MG63 (cell line): ENCODE measurements around the gene SOX21. TPM values are rescaled to one million over a fixed set of nuclear protein-coding genes. Genes with fewer than 3 reads are reported as not detected.

Experiments
- DNase-seq: peaks from one replicate; pipeline ENCODE4 v3.0.0-alpha.2; 2020
- H3K27me3 ChIP-seq: fragments of 250-450 bp; sonication (Bioruptor Pico); 2 replicates; pipeline ENCODE4 v1.5.1; 2020; ENCODE audit warnings: mild to moderate bottlenecking, moderate library complexity
- H3K36me3 ChIP-seq: fragments of 250-450 bp; sonication (Bioruptor Pico); 2 replicates; pipeline ENCODE4 v1.5.1; 2020; ENCODE audit warnings: mild to moderate bottlenecking, moderate library complexity
- H3K4me3 ChIP-seq: fragments of 250-450 bp; sonication (Bioruptor Pico); 2 replicates; pipeline ENCODE4 v1.5.1; 2020; ENCODE audit warnings: mild to moderate bottlenecking, moderate library complexity
- H3K9me3 ChIP-seq: fragments of 250-450 bp; sonication (Bioruptor Pico); 2 replicates; pipeline ENCODE4 v1.5.1; 2020; ENCODE audit warnings: mild to moderate bottlenecking, moderate library complexity
- total RNA-seq: library from RNA; depleted of rRNA; stranded (reverse); fragments of >200 nt; shearing (Covaris generic); gene quantifications from 2 replicates; pipeline ENCODE4 v1.2.3, GENCODE V29; 2014; ENCODE audit warnings: low replicate concordance

Gene SOX21
- total RNA-seq, 1 experiment from 2014 or later = not detected

GRCh38 chr13:94711561-94712286 is 621 bp downstream of the SOX21 start:
- peak; percentile 37 for DNase-seq
- Histone ChIP-seq H3K4me3 (peak overlapping the region; percentile 27), H3K27me3 (peaks cover 72% of the 10 kb centered on the region), H3K9me3 (no peaks in the 10 kb centered on the region), H3K36me3 (no peaks in the 10 kb centered on the region)

- H3K9me3 ChIP-seq = no peaks in the 10 kb centered on the region
- peak; percentile 31 for DNase-seq
- no peak overlapping the region for H3K4me3 ChIP-seq
- no peaks in the 10 kb centered on the region for H3K36me3 ChIP-seq
- peaks cover 74% of the 10 kb centered on the region for H3K27me3 ChIP-seq
Measured at GRCh38 chr13:94710881-94711560, 1.3 kb downstream of the SOX21 start.

GRCh38 chr13:94710065-94710781 is 2.1 kb downstream of the SOX21 start:
- H3K27me3 ChIP-seq = peaks cover 82% of the 10 kb centered on the region
- no peaks in the 10 kb centered on the region for H3K36me3 ChIP-seq
- no peaks in the 10 kb centered on the region for H3K9me3 ChIP-seq
- no peak for DNase-seq
- H3K4me3 ChIP-seq = no peak overlapping the region

GRCh38 chr13:94709001-94709834 is 3.1 kb downstream of the SOX21 start:
- Histone ChIP-seq H3K27me3 (peaks cover 82% of the 10 kb centered on the region), H3K9me3 (no peaks in the 10 kb centered on the region), H3K36me3 (no peaks in the 10 kb centered on the region), H3K4me3 (no peak overlapping the region)
- no peak for DNase-seq

GRCh38 chr13:94708031-94708859 is 4.1 kb downstream of the SOX21 start:
- no peak for DNase-seq
- H3K9me3 ChIP-seq = no peaks in the 10 kb centered on the region
- H3K36me3 ChIP-seq = no peaks in the 10 kb centered on the region
- H3K4me3 ChIP-seq = no peak overlapping the region
- peaks cover 82% of the 10 kb centered on the region for H3K27me3 ChIP-seq

GRCh38 chr13:94707400-94708021 is 4.8 kb downstream of the SOX21 start:
- Histone ChIP-seq H3K27me3 (peaks cover 82% of the 10 kb centered on the region), H3K36me3 (no peaks in the 10 kb centered on the region), H3K4me3 (no peak overlapping the region), H3K9me3 (no peaks in the 10 kb centered on the region)
- no peak for DNase-seq

GRCh38 chr13:94706843-94707399 is 5.4 kb downstream of the SOX21 start:
- peaks cover 81% of the 10 kb centered on the region for H3K27me3 ChIP-seq
- no peak overlapping the region for H3K4me3 ChIP-seq
- no peaks in the 10 kb centered on the region for H3K36me3 ChIP-seq
- H3K9me3 ChIP-seq = no peaks in the 10 kb centered on the region
- no peak for DNase-seq

- Histone ChIP-seq H3K27me3 (peaks cover 79% of the 10 kb centered on the region), H3K9me3 (no peaks in the 10 kb centered on the region), H3K36me3 (no peaks in the 10 kb centered on the region), H3K4me3 (no peak overlapping the region)
- DNase-seq = no peak
Measured at GRCh38 chr13:94706101-94706842, 6.1 kb downstream of the SOX21 start.

- DNase-seq = no peak
- H3K4me3 ChIP-seq = no peak overlapping the region
- no peaks in the 10 kb centered on the region for H3K9me3 ChIP-seq
- peaks cover 77% of the 10 kb centered on the region for H3K27me3 ChIP-seq
- no peaks in the 10 kb centered on the region for H3K36me3 ChIP-seq
Measured at GRCh38 chr13:94705081-94706030, 7.0 kb downstream of the SOX21 start.

GRCh38 chr13:94704377-94705080 is 7.8 kb downstream of the SOX21 start:
- no peak overlapping the region for H3K4me3 ChIP-seq
- DNase-seq = no peak
- peaks cover 71% of the 10 kb centered on the region for H3K27me3 ChIP-seq
- H3K36me3 ChIP-seq = no peaks in the 10 kb centered on the region
- H3K9me3 ChIP-seq = no peaks in the 10 kb centered on the region

- DNase-seq = no peak
- Histone ChIP-seq H3K9me3 (no peaks in the 10 kb centered on the region), H3K36me3 (no peaks in the 10 kb centered on the region), H3K4me3 (no peak overlapping the region), H3K27me3 (peaks cover 64% of the 10 kb centered on the region)
Measured at GRCh38 chr13:94703721-94704314, 8.5 kb downstream of the SOX21 start.

GRCh38 chr13:94703271-94703670 is 9.1 kb downstream of the SOX21 start:
- Histone ChIP-seq H3K27me3 (peaks cover 58% of the 10 kb centered on the region), H3K4me3 (no peak overlapping the region), H3K9me3 (no peaks in the 10 kb centered on the region), H3K36me3 (no peaks in the 10 kb centered on the region)
- DNase-seq = no peak
